Activated gamma-delta T cell treated with anti-CD3 and anti-CD28 coated beads, Interleukin-2, amount 50 U/mL, for 16 hours (primary cell): ENCODE measurements around the gene NPHS2.
"Not testable (repeated sequence)": the region's sequence is repeated elsewhere in the genome, so short reads cannot be mapped to it uniquely, and the experiment has no call there.

Experiments
- DNase-seq: peaks from one replicate; pipeline ENCODE4 v3.0.0-alpha.2; 2020; ENCODE audit warnings: low read depth

The NPHS2 gene

GRCh38 chr1:179547021-179547535 is 28.7 kb downstream of the NPHS2 start:
- no peak for DNase-seq

- DNase-seq: no peak
Observed at GRCh38 chr1:179545321-179545720, 30.4 kb downstream of the NPHS2 start.

GRCh38 chr1:179541774-179542173 is 34.0 kb downstream of the NPHS2 start:
- no peak for DNase-seq

GRCh38 chr1:179530352-179530751 is 45.4 kb downstream of the NPHS2 start:
- DNase-seq: no peak

GRCh38 chr1:179529482-179530195 is 46.1 kb downstream of the NPHS2 start:
- no peak for DNase-seq

GRCh38 chr1:179518544-179518943 is 57.2 kb downstream of the NPHS2 start:
- not testable (repeated sequence) for DNase-seq

GRCh38 chr1:179516976-179517705 is 58.6 kb downstream of the NPHS2 start:
- no peak for DNase-seq

GRCh38 chr1:179510038-179510437 is 65.7 kb downstream of the NPHS2 start:
- DNase-seq: no peak

- DNase-seq: no peak
Observed at GRCh38 chr1:179509384-179509783, 66.4 kb downstream of the NPHS2 start.

- DNase-seq: no peak
Observed at GRCh38 chr1:179506199-179506598, 69.5 kb downstream of the NPHS2 start.
